ENCODE data around the gene CCDC60.

CCDC60 gene

DNA sequence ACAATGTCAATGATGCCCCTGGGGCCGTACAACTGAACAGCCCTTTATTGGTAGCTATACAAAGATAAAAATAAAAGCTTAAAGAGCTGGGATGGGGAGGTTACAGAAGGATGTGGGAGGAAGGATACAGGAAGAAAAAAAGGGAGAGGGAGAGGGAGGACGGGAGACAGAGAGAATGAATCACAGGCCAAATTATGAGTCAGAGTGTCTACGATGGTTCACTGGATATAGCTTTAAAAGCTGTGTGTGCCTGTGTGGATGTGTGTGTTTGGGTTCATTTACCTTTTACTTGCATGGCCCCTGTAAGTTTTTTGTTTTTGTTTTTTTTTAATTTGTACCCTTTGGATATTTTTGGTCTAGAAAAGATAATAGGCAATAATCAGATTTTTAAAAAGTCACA is 111.9 kb downstream of the CCDC60 start:
- H3K4me3 ChIP-seq (replicated peaks in 1 of 2; ENCODE audit: low read depth in 2 of 2, low read length in 2 of 2): no peak overlapping the region
- TF ChIP-seq, protein P1, sequence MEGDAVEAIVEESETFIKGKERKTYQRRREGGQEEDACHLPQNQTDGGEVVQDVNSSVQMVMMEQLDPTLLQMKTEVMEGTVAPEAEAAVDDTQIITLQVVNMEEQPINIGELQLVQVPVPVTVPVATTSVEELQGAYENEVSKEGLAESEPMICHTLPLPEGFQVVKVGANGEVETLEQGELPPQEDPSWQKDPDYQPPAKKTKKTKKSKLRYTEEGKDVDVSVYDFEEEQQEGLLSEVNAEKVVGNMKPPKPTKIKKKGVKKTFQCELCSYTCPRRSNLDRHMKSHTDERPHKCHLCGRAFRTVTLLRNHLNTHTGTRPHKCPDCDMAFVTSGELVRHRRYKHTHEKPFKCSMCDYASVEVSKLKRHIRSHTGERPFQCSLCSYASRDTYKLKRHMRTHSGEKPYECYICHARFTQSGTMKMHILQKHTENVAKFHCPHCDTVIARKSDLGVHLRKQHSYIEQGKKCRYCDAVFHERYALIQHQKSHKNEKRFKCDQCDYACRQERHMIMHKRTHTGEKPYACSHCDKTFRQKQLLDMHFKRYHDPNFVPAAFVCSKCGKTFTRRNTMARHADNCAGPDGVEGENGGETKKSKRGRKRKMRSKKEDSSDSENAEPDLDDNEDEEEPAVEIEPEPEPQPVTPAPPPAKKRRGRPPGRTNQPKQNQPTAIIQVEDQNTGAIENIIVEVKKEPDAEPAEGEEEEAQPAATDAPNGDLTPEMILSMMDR (IDR thresholded peaks at IDR 0.05; ENCODE audit: low read depth, low read length): no peak
- peak in 1 of 2 donors; percentile 29 for DNase-seq (ENCODE audit: low read depth in 2 of 2)

DNA sequence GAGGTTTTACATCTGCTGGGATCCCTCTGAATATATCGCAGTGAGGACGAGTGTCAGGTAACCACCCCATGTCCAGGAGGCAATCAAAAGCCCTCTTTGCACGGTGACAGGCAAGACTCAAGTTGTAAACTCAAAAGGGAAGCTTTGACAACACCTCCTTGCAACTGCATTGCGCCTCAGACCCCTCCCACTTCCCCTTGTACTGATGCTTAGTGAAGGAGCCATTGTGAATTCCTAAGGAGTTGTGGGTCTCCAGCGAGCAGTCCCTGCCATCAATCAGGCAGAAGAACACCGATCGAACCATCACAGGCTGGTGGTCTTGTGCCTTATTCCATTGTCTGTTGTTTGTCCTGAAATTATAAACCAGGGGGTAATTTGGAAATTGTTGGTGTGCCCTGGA is 112.6 kb downstream of the CCDC60 start:
- TF ChIP-seq, protein P1 (IDR thresholded peaks at IDR 0.05; ENCODE audit: low read depth, low read length): no peak
- no peak for DNase-seq (ENCODE audit: low read depth in 2 of 2)
- H3K4me3 ChIP-seq (replicated peaks in 1 of 2; ENCODE audit: low read depth in 2 of 2, low read length in 2 of 2): no peak overlapping the region

DNA sequence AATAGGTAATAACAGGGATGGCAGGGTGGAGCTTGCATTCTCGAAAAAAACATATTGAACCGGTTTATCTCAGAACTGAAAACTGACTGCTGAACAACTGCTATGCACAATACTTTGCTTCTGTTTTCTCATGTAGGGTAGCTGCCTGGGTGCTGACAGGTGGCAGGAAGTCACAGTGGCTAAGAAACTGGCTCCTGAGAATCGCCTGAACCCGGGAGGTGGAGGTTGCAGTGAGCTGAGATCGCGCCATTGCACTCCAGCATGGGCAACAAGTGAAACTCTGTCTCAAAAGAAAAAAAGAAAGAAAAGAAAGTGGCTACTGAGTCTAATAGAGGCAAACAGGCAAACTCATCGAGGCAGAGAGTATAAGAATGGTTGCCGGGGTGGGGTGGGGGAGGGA is 113.1 kb downstream of the CCDC60 start:
- no peak for DNase-seq (ENCODE audit: low read depth in 2 of 2)
- TF ChIP-seq, protein P1 (IDR thresholded peaks at IDR 0.05; ENCODE audit: low read depth, low read length): no peak
- H3K4me3 ChIP-seq (replicated peaks in 1 of 2; ENCODE audit: low read depth in 2 of 2, low read length in 2 of 2): no peak overlapping the region

DNA sequence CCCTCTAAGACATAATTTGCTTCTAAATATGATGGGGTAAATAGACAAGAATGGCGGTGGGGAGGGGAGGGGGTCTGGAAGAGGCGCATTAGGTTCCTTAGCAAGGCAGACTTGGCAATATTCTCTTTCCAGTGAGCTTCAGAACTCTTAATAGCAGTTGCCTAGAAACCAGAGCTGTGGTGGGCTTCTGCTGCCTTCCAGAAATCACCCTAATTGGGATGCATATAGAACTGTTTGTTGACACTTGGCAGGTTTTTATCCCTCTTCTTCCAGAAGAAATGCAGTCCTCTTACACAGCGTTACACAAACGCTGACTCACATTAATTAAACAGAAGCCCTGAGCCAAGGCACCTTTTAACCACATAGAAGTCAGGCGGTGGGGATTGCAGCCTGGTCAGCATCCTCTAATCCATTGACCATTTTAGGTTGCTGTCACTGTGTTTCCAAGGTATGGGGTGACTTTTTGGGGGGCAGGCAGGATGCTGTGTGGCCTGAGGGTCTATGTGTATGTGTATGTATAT is 114.1 kb downstream of the CCDC60 start:
- TF ChIP-seq, protein P1 (IDR thresholded peaks at IDR 0.05; ENCODE audit: low read depth, low read length): no peak
- no peak for DNase-seq (ENCODE audit: low read depth in 2 of 2)

DNA sequence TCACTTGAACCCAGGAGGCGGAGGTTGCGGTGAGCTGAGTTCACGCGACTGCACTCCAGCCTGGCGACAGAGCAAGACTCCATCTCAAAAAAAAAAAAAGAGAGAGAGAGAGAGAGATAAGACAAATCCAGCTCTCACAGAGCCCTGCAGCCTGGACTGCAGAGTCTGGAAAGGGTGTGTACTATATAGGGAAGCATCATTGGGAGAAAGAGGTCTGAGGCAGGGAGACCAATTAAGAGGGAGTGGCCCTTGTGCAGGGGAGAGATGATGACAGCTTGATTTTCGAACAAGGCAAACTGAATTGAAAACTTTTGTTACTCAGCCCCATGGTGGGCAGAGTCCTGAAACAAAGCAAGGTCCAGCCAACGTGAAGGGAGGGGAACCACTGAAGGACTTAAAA is 116.2 kb downstream of the CCDC60 start:
- no peak for DNase-seq (ENCODE audit: low read depth in 2 of 2)
- H3K4me3 ChIP-seq (replicated peaks in 1 of 2; ENCODE audit: low read depth in 2 of 2, low read length in 2 of 2): no peak overlapping the region
- TF ChIP-seq, protein P1 (IDR thresholded peaks at IDR 0.05; ENCODE audit: low read depth, low read length): no peak

More for the DNA sequence above, 114.1 kb downstream of the CCDC60 start:
- no peak overlapping the region for H3K4me3 ChIP-seq (replicated peaks in 1 of 2; ENCODE audit: low read depth in 2 of 2, low read length in 2 of 2)

DNA sequence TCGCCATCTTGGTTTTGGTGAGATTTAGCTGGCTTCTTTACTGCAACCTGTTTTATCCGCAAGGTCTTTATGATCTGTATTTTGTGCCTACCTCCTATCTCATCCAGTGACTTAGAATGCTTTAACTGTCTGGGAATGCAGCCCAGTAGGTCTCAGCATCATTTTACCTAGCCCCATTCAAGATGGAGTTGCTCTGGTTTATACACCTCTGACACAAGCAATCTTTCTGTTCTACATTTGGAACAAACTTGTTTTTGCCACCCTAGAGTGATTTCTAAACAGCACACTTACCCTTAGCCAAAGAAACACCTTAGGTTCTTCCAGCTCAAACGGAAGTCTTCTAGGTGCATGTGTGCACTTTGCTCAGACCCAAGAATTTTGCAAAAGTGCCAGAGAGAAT is 122.3 kb downstream of the CCDC60 start:
- H3K4me3 ChIP-seq (replicated peaks in 1 of 2; ENCODE audit: low read depth in 2 of 2, low read length in 2 of 2): no peak overlapping the region
- no peak for DNase-seq (ENCODE audit: low read depth in 2 of 2)
- TF ChIP-seq, protein P1 (IDR thresholded peaks at IDR 0.05; ENCODE audit: low read depth, low read length): no peak

DNA sequence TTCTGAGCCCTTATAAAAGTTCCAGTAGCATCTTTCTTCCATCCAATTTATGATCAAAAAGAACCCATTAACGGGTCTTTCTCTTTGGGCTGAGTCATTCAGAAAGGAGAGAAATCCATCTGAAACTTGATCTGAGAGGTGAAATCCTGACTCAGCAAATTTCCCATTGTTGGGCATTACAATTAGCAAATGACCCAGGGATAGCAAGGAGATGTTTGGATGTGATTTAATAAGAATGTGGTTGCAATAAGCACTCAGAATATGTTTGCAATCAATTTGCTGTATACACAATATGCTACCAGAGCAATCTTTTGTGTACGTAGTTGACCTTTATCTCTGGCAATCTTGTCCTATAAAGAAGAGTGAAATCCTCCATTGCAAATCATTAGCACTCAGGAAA is 122.7 kb downstream of the CCDC60 start:
- no peak for DNase-seq (ENCODE audit: low read depth in 2 of 2)
- TF ChIP-seq, protein P1 (IDR thresholded peaks at IDR 0.05; ENCODE audit: low read depth, low read length): no peak
- no peak overlapping the region for H3K4me3 ChIP-seq (replicated peaks in 1 of 2; ENCODE audit: low read depth in 2 of 2, low read length in 2 of 2)

Measured in cardiac fibroblast (primary cell).